Measurements from ENCODE around the gene GRAMD1C.

GRAMD1C gene

GRCh38 chr3:113953677-113954076 is 115.1 kb downstream of the GRAMD1C start:
- Histone ChIP-seq H3K9me3 (ENCODE audit: control insufficient read depth, low read length) (no peaks in the 10 kb centered on the region), H3K36me3 (ENCODE audit: control insufficient read depth, insufficient read depth, low read length, severe bottlenecking) (no peaks in the 10 kb centered on the region), H3K4me3 (ENCODE audit: low read length) (no peak overlapping the region), H3K9ac (ENCODE audit: low read length) (no peak overlapping the region), H3K4me1 (ENCODE audit: control insufficient read depth, insufficient read depth, low read length) (peaks cover under 1% of the 10 kb centered on the region), H3K27me3 (replicated peaks; ENCODE audit: control insufficient read depth, insufficient read depth, low read length) (no peaks in the 10 kb centered on the region)
- no peak for DNase-seq (ENCODE audit: low read depth)

- Histone ChIP-seq H3K4me1 (ENCODE audit: control insufficient read depth, insufficient read depth, low read length) (no peaks in the 10 kb centered on the region), H3K9me3 (ENCODE audit: control insufficient read depth, low read length) (no peaks in the 10 kb centered on the region), H3K36me3 (ENCODE audit: control insufficient read depth, insufficient read depth, low read length, severe bottlenecking) (no peaks in the 10 kb centered on the region), H3K9ac (ENCODE audit: low read length) (no peak overlapping the region), H3K4me3 (ENCODE audit: low read length) (no peak overlapping the region), H3K27me3 (replicated peaks; ENCODE audit: control insufficient read depth, insufficient read depth, low read length) (no peaks in the 10 kb centered on the region)
- no peak for DNase-seq (ENCODE audit: low read depth)
Observed at GRCh38 chr3:113954091-113954685, 115.6 kb downstream of the GRAMD1C start.

- DNase-seq (ENCODE audit: low read depth) = no peak
- H3K27me3 ChIP-seq (replicated peaks; ENCODE audit: control insufficient read depth, insufficient read depth, low read length) = no peaks in the 10 kb centered on the region
Observed at GRCh38 chr3:113963879-113964278, 125.3 kb downstream of the GRAMD1C start.

GRCh38 chr3:113966172-113966571 is 127.6 kb downstream of the GRAMD1C start:
- H3K9ac ChIP-seq (ENCODE audit: low read length) = no peak overlapping the region
- H3K27me3 ChIP-seq (replicated peaks; ENCODE audit: control insufficient read depth, insufficient read depth, low read length) = no peaks in the 10 kb centered on the region
- DNase-seq (ENCODE audit: low read depth) = no peak
- no peaks in the 10 kb centered on the region for H3K36me3 ChIP-seq (ENCODE audit: control insufficient read depth, insufficient read depth, low read length, severe bottlenecking)
- H3K4me1 ChIP-seq (ENCODE audit: control insufficient read depth, insufficient read depth, low read length) = peaks cover 16% of the 10 kb centered on the region
- no peaks in the 10 kb centered on the region for H3K9me3 ChIP-seq (ENCODE audit: control insufficient read depth, low read length)
- H3K4me3 ChIP-seq (ENCODE audit: low read length) = no peak overlapping the region

More at GRCh38 chr3:113963879-113964278, 125.3 kb downstream of the GRAMD1C start:
- H3K9me3 ChIP-seq (ENCODE audit: control insufficient read depth, low read length) = no peaks in the 10 kb centered on the region
- no peak overlapping the region for H3K4me3 ChIP-seq (ENCODE audit: low read length)
- peaks cover 7% of the 10 kb centered on the region for H3K4me1 ChIP-seq (ENCODE audit: control insufficient read depth, insufficient read depth, low read length)
- H3K36me3 ChIP-seq (ENCODE audit: control insufficient read depth, insufficient read depth, low read length, severe bottlenecking) = no peaks in the 10 kb centered on the region
- H3K9ac ChIP-seq (ENCODE audit: low read length) = no peak overlapping the region

- H3K9me3 ChIP-seq (ENCODE audit: control insufficient read depth, low read length) = peaks cover 10% of the 10 kb centered on the region
- no peaks in the 10 kb centered on the region for H3K27me3 ChIP-seq (replicated peaks; ENCODE audit: control insufficient read depth, insufficient read depth, low read length)
- DNase-seq (ENCODE audit: low read depth) = peak; percentile 31
- no peak overlapping the region for H3K9ac ChIP-seq (ENCODE audit: low read length)
- H3K4me3 ChIP-seq (ENCODE audit: low read length) = no peak overlapping the region
- no peaks in the 10 kb centered on the region for H3K36me3 ChIP-seq (ENCODE audit: control insufficient read depth, insufficient read depth, low read length, severe bottlenecking)
- H3K4me1 ChIP-seq (ENCODE audit: control insufficient read depth, insufficient read depth, low read length) = peaks cover 12% of the 10 kb centered on the region
Observed at GRCh38 chr3:113968986-113969385, 130.4 kb downstream of the GRAMD1C start.

GRCh38 chr3:113977822-113978221 is 139.2 kb downstream of the GRAMD1C start:
- H3K36me3 ChIP-seq (ENCODE audit: control insufficient read depth, insufficient read depth, low read length, severe bottlenecking) = peaks cover 12% of the 10 kb centered on the region
- no peak overlapping the region for H3K4me3 ChIP-seq (ENCODE audit: low read length)
- DNase-seq (ENCODE audit: low read depth) = no peak
- no peak overlapping the region for H3K9ac ChIP-seq (ENCODE audit: low read length)
- H3K9me3 ChIP-seq (ENCODE audit: control insufficient read depth, low read length) = peaks cover 12% of the 10 kb centered on the region
- no peaks in the 10 kb centered on the region for H3K27me3 ChIP-seq (replicated peaks; ENCODE audit: control insufficient read depth, insufficient read depth, low read length)
- no peaks in the 10 kb centered on the region for H3K4me1 ChIP-seq (ENCODE audit: control insufficient read depth, insufficient read depth, low read length)

GRCh38 chr3:113979916-113980315 is 141.3 kb downstream of the GRAMD1C start:
- Histone ChIP-seq H3K4me3 (ENCODE audit: low read length) (no peak overlapping the region), H3K27me3 (replicated peaks; ENCODE audit: control insufficient read depth, insufficient read depth, low read length) (no peaks in the 10 kb centered on the region), H3K36me3 (ENCODE audit: control insufficient read depth, insufficient read depth, low read length, severe bottlenecking) (peaks cover 18% of the 10 kb centered on the region)

GRCh38 chr3:113981803-113982202 is 143.2 kb downstream of the GRAMD1C start:
- Histone ChIP-seq H3K9ac (ENCODE audit: low read length) (no peak overlapping the region), H3K4me3 (ENCODE audit: low read length) (no peak overlapping the region), H3K9me3 (ENCODE audit: control insufficient read depth, low read length) (no peaks in the 10 kb centered on the region), H3K36me3 (ENCODE audit: control insufficient read depth, insufficient read depth, low read length, severe bottlenecking) (peaks cover 21% of the 10 kb centered on the region), H3K4me1 (ENCODE audit: control insufficient read depth, insufficient read depth, low read length) (no peaks in the 10 kb centered on the region), H3K27me3 (replicated peaks; ENCODE audit: control insufficient read depth, insufficient read depth, low read length) (no peaks in the 10 kb centered on the region)
- DNase-seq (ENCODE audit: low read depth) = no peak

More at GRCh38 chr3:113979916-113980315, 141.3 kb downstream of the GRAMD1C start:
- Histone ChIP-seq H3K4me1 (ENCODE audit: control insufficient read depth, insufficient read depth, low read length) (no peaks in the 10 kb centered on the region), H3K9ac (ENCODE audit: low read length) (no peak overlapping the region), H3K9me3 (ENCODE audit: control insufficient read depth, low read length) (no peaks in the 10 kb centered on the region)
- no peak for DNase-seq (ENCODE audit: low read depth)

GRCh38 chr3:113983544-113983943 is 145.0 kb downstream of the GRAMD1C start:
- no peak overlapping the region for H3K9ac ChIP-seq (ENCODE audit: low read length)
- H3K4me3 ChIP-seq (ENCODE audit: low read length) = no peak overlapping the region
- no peaks in the 10 kb centered on the region for H3K9me3 ChIP-seq (ENCODE audit: control insufficient read depth, low read length)
- H3K36me3 ChIP-seq (ENCODE audit: control insufficient read depth, insufficient read depth, low read length, severe bottlenecking) = peaks cover 13% of the 10 kb centered on the region
- no peak for DNase-seq (ENCODE audit: low read depth)
- H3K4me1 ChIP-seq (ENCODE audit: control insufficient read depth, insufficient read depth, low read length) = no peaks in the 10 kb centered on the region
- H3K27me3 ChIP-seq (replicated peaks; ENCODE audit: control insufficient read depth, insufficient read depth, low read length) = no peaks in the 10 kb centered on the region

- Histone ChIP-seq H3K9me3 (ENCODE audit: control insufficient read depth, low read length) (no peaks in the 10 kb centered on the region), H3K36me3 (ENCODE audit: control insufficient read depth, insufficient read depth, low read length, severe bottlenecking) (peaks cover 10% of the 10 kb centered on the region), H3K9ac (ENCODE audit: low read length) (no peak overlapping the region), H3K4me3 (ENCODE audit: low read length) (no peak overlapping the region), H3K27me3 (replicated peaks; ENCODE audit: control insufficient read depth, insufficient read depth, low read length) (no peaks in the 10 kb centered on the region), H3K4me1 (ENCODE audit: control insufficient read depth, insufficient read depth, low read length) (no peaks in the 10 kb centered on the region)
- no peak for DNase-seq (ENCODE audit: low read depth)
Observed at GRCh38 chr3:113985541-113985940, 147.0 kb downstream of the GRAMD1C start.
